Measurements from ENCODE around the gene RGP1. TPM values are rescaled to one million over a fixed set of nuclear protein-coding genes. Genes with fewer than 3 reads are reported as not detected.

RGP1 gene
- polyA plus RNA-seq, 1 of the 3 experiments (the other 2 are of a cell fraction) = 16.1 TPM

DNA sequence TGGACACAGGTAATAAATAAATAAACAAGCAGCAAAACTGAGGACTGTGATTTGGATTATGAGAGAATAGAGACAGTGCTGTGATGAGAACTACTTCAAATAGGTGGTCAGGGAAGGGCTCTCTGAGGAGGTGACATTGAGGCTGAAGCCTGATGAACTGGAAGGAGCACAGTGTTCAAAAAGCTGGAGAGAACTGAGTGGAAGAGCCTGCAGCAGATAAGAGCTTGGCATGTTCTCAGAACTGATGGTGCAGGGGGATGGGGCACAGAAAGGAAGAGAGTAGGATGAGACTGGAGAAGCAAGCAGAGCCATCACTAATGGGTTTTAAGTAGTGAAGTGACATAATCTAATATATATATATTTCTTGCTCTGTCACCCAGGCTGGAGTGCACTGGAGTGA, 48.1 kb upstream of the RGP1 start:
- CTCF ChIA-PET = interaction anchor here (0.8 to 8.3 kb wide), 5 partner anchors 9 to 43 kb away, joined by 3 to 103 read pairs (median 6); partner anchors contain the start of genes ARHGEF39, CCDC107, CREB3 and RMRP
- POLR2A ChIA-PET = no interaction called here

DNA sequence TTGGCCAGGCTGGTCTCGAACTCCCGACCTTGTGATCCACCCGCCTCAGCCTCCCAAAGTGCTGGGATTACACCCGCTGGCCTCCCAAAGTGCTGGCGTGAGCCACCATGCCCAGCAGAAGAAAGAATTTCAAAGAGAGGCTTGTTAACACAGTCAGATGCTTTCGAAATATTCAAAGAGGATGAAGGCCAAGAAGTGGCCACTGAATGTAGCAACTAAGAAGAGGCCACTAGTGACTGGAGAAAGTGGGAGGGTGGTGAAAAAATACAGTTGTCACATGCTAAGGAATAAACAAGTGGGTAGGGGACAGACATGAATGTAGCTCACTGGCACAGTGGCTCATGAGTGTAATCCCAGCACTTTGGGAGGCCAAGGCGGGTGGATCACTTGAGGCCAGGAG, 46.4 kb upstream of the RGP1 start:
- Histone ChIP-seq H3K4me3 (ENCODE audit: low read depth in 2 of 2, low read length in 1 of 2) (no peak overlapping the region), H3K27me3 (ENCODE audit: insufficient read depth) (no peaks in the 10 kb centered on the region), H3K9me2 (no peaks in the 10 kb centered on the region), H3K9ac (no peak overlapping the region), H3F3A (replicated peaks; ENCODE audit: insufficient read depth) (peaks cover 20% of the 10 kb centered on the region), H3K4me1 (ENCODE audit: control insufficient read depth in 1 of 2, insufficient read depth in 2 of 2, low read depth in 1 of 2, low read length in 1 of 2) (no peaks in the 10 kb centered on the region), H3K4me2 (no peak overlapping the region), H4K20me1 (ENCODE audit: insufficient read depth) (no peaks in the 10 kb centered on the region), H3K27ac (ENCODE audit: low read depth in 2 of 2, low read length in 1 of 2) (no peak overlapping the region), H3K36me3 (replicated peaks in 1 of 2; ENCODE audit: control insufficient read depth in 1 of 2, insufficient read depth in 2 of 2, low read length in 1 of 2) (peaks cover 63 to 92% of the 10 kb centered on the region in 2 experiments), H2AFZ (ENCODE audit: low read depth) (no peak overlapping the region), H3K79me2 (ENCODE audit: insufficient read depth) (no peaks in the 10 kb centered on the region), H3K9me3 (no peaks in the 10 kb centered on the region)
- ChIA-PET CTCF (interaction anchor here (1.1 to 1.4 kb wide), 2 partner anchors 29 to 56 kb away, joined by 3 read pairs; partner anchors contain the start of gene TLN1), POLR2A (no interaction called here)
- DNase-seq = no peak
- no peak for TF ChIP-seq NRF1 (IDR thresholded peaks at IDR 0.05; ENCODE audit: low read depth, low read length)
- TF ChIP-seq, protein P1, sequence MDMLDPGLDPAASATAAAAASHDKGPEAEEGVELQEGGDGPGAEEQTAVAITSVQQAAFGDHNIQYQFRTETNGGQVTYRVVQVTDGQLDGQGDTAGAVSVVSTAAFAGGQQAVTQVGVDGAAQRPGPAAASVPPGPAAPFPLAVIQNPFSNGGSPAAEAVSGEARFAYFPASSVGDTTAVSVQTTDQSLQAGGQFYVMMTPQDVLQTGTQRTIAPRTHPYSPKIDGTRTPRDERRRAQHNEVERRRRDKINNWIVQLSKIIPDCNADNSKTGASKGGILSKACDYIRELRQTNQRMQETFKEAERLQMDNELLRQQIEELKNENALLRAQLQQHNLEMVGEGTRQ (IDR thresholded peaks at IDR 0.05; ENCODE audit: borderline replicate concordance, low read depth, low read length) = no peak
- no peak for TF ChIP-seq POLR2AphosphoS5 (IDR thresholded peaks at IDR 0.05; ENCODE audit: low read depth, low read length)
- no peak for TF ChIP-seq ELF1 (IDR thresholded peaks at IDR 0.05)
- TF ChIP-seq, protein P2, sequence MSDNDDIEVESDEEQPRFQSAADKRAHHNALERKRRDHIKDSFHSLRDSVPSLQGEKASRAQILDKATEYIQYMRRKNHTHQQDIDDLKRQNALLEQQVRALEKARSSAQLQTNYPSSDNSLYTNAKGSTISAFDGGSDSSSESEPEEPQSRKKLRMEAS (IDR thresholded peaks at IDR 0.05; ENCODE audit: low read depth) = no peak
- TF ChIP-seq, protein P3, sequence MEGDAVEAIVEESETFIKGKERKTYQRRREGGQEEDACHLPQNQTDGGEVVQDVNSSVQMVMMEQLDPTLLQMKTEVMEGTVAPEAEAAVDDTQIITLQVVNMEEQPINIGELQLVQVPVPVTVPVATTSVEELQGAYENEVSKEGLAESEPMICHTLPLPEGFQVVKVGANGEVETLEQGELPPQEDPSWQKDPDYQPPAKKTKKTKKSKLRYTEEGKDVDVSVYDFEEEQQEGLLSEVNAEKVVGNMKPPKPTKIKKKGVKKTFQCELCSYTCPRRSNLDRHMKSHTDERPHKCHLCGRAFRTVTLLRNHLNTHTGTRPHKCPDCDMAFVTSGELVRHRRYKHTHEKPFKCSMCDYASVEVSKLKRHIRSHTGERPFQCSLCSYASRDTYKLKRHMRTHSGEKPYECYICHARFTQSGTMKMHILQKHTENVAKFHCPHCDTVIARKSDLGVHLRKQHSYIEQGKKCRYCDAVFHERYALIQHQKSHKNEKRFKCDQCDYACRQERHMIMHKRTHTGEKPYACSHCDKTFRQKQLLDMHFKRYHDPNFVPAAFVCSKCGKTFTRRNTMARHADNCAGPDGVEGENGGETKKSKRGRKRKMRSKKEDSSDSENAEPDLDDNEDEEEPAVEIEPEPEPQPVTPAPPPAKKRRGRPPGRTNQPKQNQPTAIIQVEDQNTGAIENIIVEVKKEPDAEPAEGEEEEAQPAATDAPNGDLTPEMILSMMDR (IDR thresholded peaks at IDR 0.05) = no peak
- TF ChIP-seq SMC3 (IDR thresholded peaks at IDR 0.05; ENCODE audit: low read depth, low read length) = no peak
- TF ChIP-seq FOSL2 (IDR thresholded peaks at IDR 0.05; ENCODE audit: borderline replicate concordance, low read depth) = no peak
- TF ChIP-seq, protein P4, sequence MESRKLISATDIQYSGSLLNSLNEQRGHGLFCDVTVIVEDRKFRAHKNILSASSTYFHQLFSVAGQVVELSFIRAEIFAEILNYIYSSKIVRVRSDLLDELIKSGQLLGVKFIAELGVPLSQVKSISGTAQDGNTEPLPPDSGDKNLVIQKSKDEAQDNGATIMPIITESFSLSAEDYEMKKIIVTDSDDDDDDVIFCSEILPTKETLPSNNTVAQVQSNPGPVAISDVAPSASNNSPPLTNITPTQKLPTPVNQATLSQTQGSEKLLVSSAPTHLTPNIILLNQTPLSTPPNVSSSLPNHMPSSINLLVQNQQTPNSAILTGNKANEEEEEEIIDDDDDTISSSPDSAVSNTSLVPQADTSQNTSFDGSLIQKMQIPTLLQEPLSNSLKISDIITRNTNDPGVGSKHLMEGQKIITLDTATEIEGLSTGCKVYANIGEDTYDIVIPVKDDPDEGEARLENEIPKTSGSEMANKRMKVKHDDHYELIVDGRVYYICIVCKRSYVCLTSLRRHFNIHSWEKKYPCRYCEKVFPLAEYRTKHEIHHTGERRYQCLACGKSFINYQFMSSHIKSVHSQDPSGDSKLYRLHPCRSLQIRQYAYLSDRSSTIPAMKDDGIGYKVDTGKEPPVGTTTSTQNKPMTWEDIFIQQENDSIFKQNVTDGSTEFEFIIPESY (IDR thresholded peaks at IDR 0.05; ENCODE audit: borderline replicate concordance, low read depth) = no peak
- no peak for TF ChIP-seq RCOR1 (IDR thresholded peaks at IDR 0.05; ENCODE audit: low read length)
- no peak for TF ChIP-seq NFIC (IDR thresholded peaks at IDR 0.05; ENCODE audit: borderline replicate concordance)
- TF ChIP-seq JUND (IDR thresholded peaks at IDR 0.05) = no peak
- TF ChIP-seq RXRA (IDR thresholded peaks at IDR 0.05; ENCODE audit: borderline replicate concordance, low read depth) = no peak
- WGBS (ENCODE audit: low lambda C conversion rate) = 98% methylated on average over 7 of the region's 7 CpGs

More for the DNA sequence above, 48.1 kb upstream of the RGP1 start:
- Histone ChIP-seq H3K27me3 (ENCODE audit: insufficient read depth) (no peaks in the 10 kb centered on the region), H3K9me3 (no peaks in the 10 kb centered on the region), H3K4me2 (no peak overlapping the region), H3K4me1 (ENCODE audit: control insufficient read depth in 1 of 2, insufficient read depth in 2 of 2, low read depth in 1 of 2, low read length in 1 of 2) (no peaks in the 10 kb centered on the region), H3K79me2 (ENCODE audit: insufficient read depth) (no peaks in the 10 kb centered on the region), H3K4me3 (ENCODE audit: low read depth in 2 of 2, low read length in 1 of 2) (no peak overlapping the region), H3K9ac (no peak overlapping the region), H3F3A (replicated peaks; ENCODE audit: insufficient read depth) (peaks cover 32% of the 10 kb centered on the region), H3K36me3 (replicated peaks in 1 of 2; ENCODE audit: control insufficient read depth in 1 of 2, insufficient read depth in 2 of 2, low read length in 1 of 2) (peaks cover 55 to 87% of the 10 kb centered on the region in 2 experiments), H2AFZ (ENCODE audit: low read depth) (no peak overlapping the region), H3K9me2 (no peaks in the 10 kb centered on the region), H4K20me1 (ENCODE audit: insufficient read depth) (no peaks in the 10 kb centered on the region), H3K27ac (ENCODE audit: low read depth in 2 of 2, low read length in 1 of 2) (no peak overlapping the region)
- TF ChIP-seq GABPA (IDR thresholded peaks at IDR 0.05; ENCODE audit: low read depth) (no peak), SMC3 (IDR thresholded peaks at IDR 0.05; ENCODE audit: low read depth, low read length) (no peak), MEF2A (IDR thresholded peaks at IDR 0.05; ENCODE audit: borderline replicate concordance, low read depth) (no peak), TCF12 (IDR thresholded peaks at IDR 0.05) (no peak), NRF1 (IDR thresholded peaks at IDR 0.05; ENCODE audit: low read depth, low read length) (no peak)
- DNase-seq = no peak
